Neutrophil (primary cell): ENCODE results near the gene RBBP6.

ENCODE experiments used
- H3K27ac ChIP-seq: fragments of 200-600 bp; sonication (generic); 2 replicates; pipeline ENCODE4 v1.5.1; 2016; ENCODE audit warnings: mild to moderate bottlenecking, moderate library complexity
- H3K27me3 ChIP-seq: fragments of 200-600 bp; sonication (generic); 2 replicates; pipeline ENCODE4 v1.6.0; 2016; ENCODE audit warnings: mild to moderate bottlenecking
- H3K36me3 ChIP-seq: fragments of 200-600 bp; sonication (generic); 2 replicates; pipeline ENCODE4 v1.5.1; 2017
- H3K4me1 ChIP-seq, 2 experiments: fragments of 200-600 bp in 1 of 2; sonication (generic) in 1 of 2; 1 replicate in 1 of 2; 2 replicates in 1 of 2; pipeline versions ENCODE4 v1.5.1 to v1.6.1; 2013 to 2016; ENCODE audit warnings: low read depth in 1 of 2, low read length in 1 of 2, mild to moderate bottlenecking in 1 of 2, moderate library complexity in 1 of 2; ENCODE audit not compliant: control insufficient read depth in 1 of 2, insufficient read depth in 1 of 2
- H3K4me3 ChIP-seq, 2 experiments: fragments of 200-600 bp in 1 of 2; sonication (generic) in 1 of 2; 1 replicate in 1 of 2; 2 replicates in 1 of 2; pipeline ENCODE4 v1.5.1; 2013 to 2016; ENCODE audit warnings: low read depth in 1 of 2, low read length in 1 of 2, mild to moderate bottlenecking in 1 of 2, moderate library complexity in 1 of 2
- H3K9me3 ChIP-seq: fragments of 200-600 bp; sonication (generic); 2 replicates; pipeline ENCODE4 v1.5.1; 2016
- CTCF ChIP-seq: fragments of 200-600 bp; sonication (generic); IDR thresholded peaks from 2 replicates; pipeline ENCODE4 v1.5.1; 2016; ENCODE audit warnings: antibody characterized with exemption

RBBP6 gene

GRCh38 chr16:24540602-24541210, 1.3 kb downstream of the RBBP6 start:
- no peak for TF ChIP-seq CTCF
- Histone ChIP-seq H3K36me3 (no peaks in the 10 kb centered on the region), H3K4me1 (peaks cover 40 to 44% of the 10 kb centered on the region in 2 experiments), H3K27ac (peak overlapping the region; percentile 91), H3K27me3 (no peaks in the 10 kb centered on the region), H3K4me3 (peak overlapping the region; percentile 75 to 93), H3K9me3 (no peaks in the 10 kb centered on the region)

- Histone ChIP-seq H3K27me3 (no peaks in the 10 kb centered on the region), H3K9me3 (no peaks in the 10 kb centered on the region), H3K4me3 (peak overlapping the region; percentile 75 to 93), H3K36me3 (peaks cover 5% of the 10 kb centered on the region), H3K4me1 (peaks cover 40 to 44% of the 10 kb centered on the region in 2 experiments), H3K27ac (peak overlapping the region; percentile 91)
- no peak for TF ChIP-seq CTCF
These were observed 2.0 kb downstream of the RBBP6 start for GRCh38 chr16:24541233-24541933.

GRCh38 chr16:24543949-24544348, 4.6 kb downstream of the RBBP6 start:
- H3K27ac ChIP-seq = no peak overlapping the region
- H3K4me1 ChIP-seq = peaks cover 35 to 38% of the 10 kb centered on the region in 2 experiments
- H3K36me3 ChIP-seq = peaks cover 29% of the 10 kb centered on the region
- no peak overlapping the region for H3K4me3 ChIP-seq
- no peak for TF ChIP-seq CTCF
- H3K27me3 ChIP-seq = no peaks in the 10 kb centered on the region
- H3K9me3 ChIP-seq = no peaks in the 10 kb centered on the region

GRCh38 chr16:24544640-24545039, 5.3 kb downstream of the RBBP6 start:
- Histone ChIP-seq H3K4me3 (no peak overlapping the region), H3K4me1 (peaks cover 33 to 36% of the 10 kb centered on the region in 2 experiments), H3K27me3 (no peaks in the 10 kb centered on the region), H3K9me3 (no peaks in the 10 kb centered on the region), H3K36me3 (peaks cover 36% of the 10 kb centered on the region), H3K27ac (no peak overlapping the region)
- TF ChIP-seq CTCF = no peak

GRCh38 chr16:24550295-24550694, 10.9 kb downstream of the RBBP6 start:
- TF ChIP-seq CTCF = no peak
- no peak overlapping the region for H3K4me3 ChIP-seq
- no peak overlapping the region for H3K27ac ChIP-seq
- peaks cover 54% of the 10 kb centered on the region for H3K36me3 ChIP-seq
- H3K9me3 ChIP-seq = no peaks in the 10 kb centered on the region
- no peaks in the 10 kb centered on the region for H3K4me1 ChIP-seq
- no peaks in the 10 kb centered on the region for H3K27me3 ChIP-seq
